ENCODE data around the gene CEMIP.

The CEMIP gene

GRCh38 chr15:80991421-80991820 is 212.3 kb downstream of the CEMIP start:
- H3K9ac ChIP-seq (ENCODE audit: low read length) = no peak overlapping the region
- H3K9me2 ChIP-seq (replicated peaks; ENCODE audit: insufficient read depth, low read length) = no peaks in the 10 kb centered on the region
- H3K27ac ChIP-seq (ENCODE audit: low read length) = no peak overlapping the region

DNA sequence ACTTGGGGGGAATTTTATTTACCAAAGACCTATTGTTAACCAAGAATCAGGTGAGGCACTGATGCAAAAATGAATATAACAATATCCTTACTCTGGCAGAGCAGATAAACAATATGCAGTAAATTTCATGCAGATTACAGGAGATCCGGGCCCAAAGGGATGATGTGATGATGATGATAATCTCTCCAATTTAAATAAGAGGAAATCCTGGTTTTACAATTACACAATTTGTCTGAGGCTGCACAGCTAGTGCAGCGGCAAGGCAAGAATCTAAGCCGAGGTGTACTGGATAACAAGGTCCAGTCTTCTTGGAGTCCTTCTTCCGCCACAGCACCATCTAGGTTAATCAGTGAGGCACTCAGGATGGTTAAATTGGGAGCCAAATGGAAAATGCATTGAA is 212.8 kb downstream of the CEMIP start:
- Histone ChIP-seq H3K9me3 (replicated peaks; ENCODE audit: insufficient read depth, low read length) (no peaks in the 10 kb centered on the region), H3K27me3 (replicated peaks; ENCODE audit: insufficient read depth, low read length) (no peaks in the 10 kb centered on the region), H3K4me1 (ENCODE audit: low read length) (peaks cover 30% of the 10 kb centered on the region), H3K9ac (ENCODE audit: low read length) (no peak overlapping the region), H3K79me2 (ENCODE audit: low read length) (peaks cover 26% of the 10 kb centered on the region), H2AFZ (ENCODE audit: low read length) (no peak overlapping the region), H3K27ac (ENCODE audit: low read length) (no peak overlapping the region), H3K36me3 (replicated peaks; ENCODE audit: insufficient read depth, low read length) (no peaks in the 10 kb centered on the region), H3K4me3 (ENCODE audit: low read length) (no peak overlapping the region), H3K4me2 (ENCODE audit: low read depth, low read length) (no peak overlapping the region), H4K20me1 (ENCODE audit: insufficient read depth, low read length) (no peaks in the 10 kb centered on the region), H3F3A (ENCODE audit: insufficient read depth, low read length) (peaks cover 5% of the 10 kb centered on the region; the same call in 1 of the 2 replicates), H3K9me2 (replicated peaks; ENCODE audit: insufficient read depth, low read length) (no peaks in the 10 kb centered on the region)
- no peak for DNase-seq
- TF ChIP-seq EZH2 (optimal IDR thresholded peaks at IDR 0.05; ENCODE audit: low read depth, low read length) (no peak), EZH2phosphoT487 (IDR thresholded peaks at IDR 0.05; ENCODE audit: low read length) (no peak)
- TF ChIP-seq, protein P1, sequence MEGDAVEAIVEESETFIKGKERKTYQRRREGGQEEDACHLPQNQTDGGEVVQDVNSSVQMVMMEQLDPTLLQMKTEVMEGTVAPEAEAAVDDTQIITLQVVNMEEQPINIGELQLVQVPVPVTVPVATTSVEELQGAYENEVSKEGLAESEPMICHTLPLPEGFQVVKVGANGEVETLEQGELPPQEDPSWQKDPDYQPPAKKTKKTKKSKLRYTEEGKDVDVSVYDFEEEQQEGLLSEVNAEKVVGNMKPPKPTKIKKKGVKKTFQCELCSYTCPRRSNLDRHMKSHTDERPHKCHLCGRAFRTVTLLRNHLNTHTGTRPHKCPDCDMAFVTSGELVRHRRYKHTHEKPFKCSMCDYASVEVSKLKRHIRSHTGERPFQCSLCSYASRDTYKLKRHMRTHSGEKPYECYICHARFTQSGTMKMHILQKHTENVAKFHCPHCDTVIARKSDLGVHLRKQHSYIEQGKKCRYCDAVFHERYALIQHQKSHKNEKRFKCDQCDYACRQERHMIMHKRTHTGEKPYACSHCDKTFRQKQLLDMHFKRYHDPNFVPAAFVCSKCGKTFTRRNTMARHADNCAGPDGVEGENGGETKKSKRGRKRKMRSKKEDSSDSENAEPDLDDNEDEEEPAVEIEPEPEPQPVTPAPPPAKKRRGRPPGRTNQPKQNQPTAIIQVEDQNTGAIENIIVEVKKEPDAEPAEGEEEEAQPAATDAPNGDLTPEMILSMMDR (IDR thresholded peaks at IDR 0.05; ENCODE audit: low read length) = no peak

More at GRCh38 chr15:80991421-80991820, 212.3 kb downstream of the CEMIP start:
- H4K20me1 ChIP-seq (ENCODE audit: insufficient read depth, low read length) = no peaks in the 10 kb centered on the region
- peaks cover 32% of the 10 kb centered on the region for H3K79me2 ChIP-seq (ENCODE audit: low read length)
- DNase-seq = peak; percentile 47
- peaks cover 5% of the 10 kb centered on the region; the same call in 1 of the 2 replicates for H3F3A ChIP-seq (ENCODE audit: insufficient read depth, low read length)
- H3K27me3 ChIP-seq (replicated peaks; ENCODE audit: insufficient read depth, low read length) = no peaks in the 10 kb centered on the region
- peaks cover 30% of the 10 kb centered on the region for H3K4me1 ChIP-seq (ENCODE audit: low read length)
- no peak overlapping the region for H3K4me2 ChIP-seq (ENCODE audit: low read depth, low read length)
- H3K36me3 ChIP-seq (replicated peaks; ENCODE audit: insufficient read depth, low read length) = no peaks in the 10 kb centered on the region
- H3K9me3 ChIP-seq (replicated peaks; ENCODE audit: insufficient read depth, low read length) = no peaks in the 10 kb centered on the region
- H2AFZ ChIP-seq (ENCODE audit: low read length) = no peak overlapping the region
- TF ChIP-seq, protein P1 (IDR thresholded peaks at IDR 0.05; ENCODE audit: low read length) = peak; percentile 23
- no peak for TF ChIP-seq EZH2phosphoT487 (IDR thresholded peaks at IDR 0.05; ENCODE audit: low read length)
- TF ChIP-seq EZH2 (optimal IDR thresholded peaks at IDR 0.05; ENCODE audit: low read depth, low read length) = no peak
- H3K4me3 ChIP-seq (ENCODE audit: low read length) = no peak overlapping the region

DNA sequence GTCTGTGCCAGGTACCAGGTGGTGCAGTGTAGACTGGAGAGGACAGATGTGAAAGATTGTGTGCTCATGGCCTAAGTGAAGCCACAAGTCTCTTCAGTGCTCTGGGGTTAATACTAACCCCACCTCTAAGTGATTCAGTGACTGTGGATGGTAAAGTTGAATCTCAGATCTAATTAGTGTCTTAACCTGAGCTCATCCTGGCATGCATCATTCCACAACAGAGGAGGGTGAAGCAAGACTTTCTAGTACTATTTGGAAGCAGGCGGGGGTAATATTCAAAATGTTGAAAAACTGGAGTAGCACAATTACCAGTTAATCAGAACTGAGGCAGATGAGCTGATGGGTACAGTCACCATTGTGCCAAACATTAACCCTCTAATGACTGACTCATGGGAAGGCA is 213.3 kb downstream of the CEMIP start:
- H3K4me2 ChIP-seq (ENCODE audit: low read depth, low read length) = no peak overlapping the region
- no peak overlapping the region for H3K4me3 ChIP-seq (ENCODE audit: low read length)
- no peak overlapping the region for H3K27ac ChIP-seq (ENCODE audit: low read length)
- H3K4me1 ChIP-seq (ENCODE audit: low read length) = peaks cover 30% of the 10 kb centered on the region
- DNase-seq = no peak
- H3F3A ChIP-seq (ENCODE audit: insufficient read depth, low read length) = peaks cover 5% of the 10 kb centered on the region; the same call in 1 of the 2 replicates
- no peaks in the 10 kb centered on the region for H3K9me2 ChIP-seq (replicated peaks; ENCODE audit: insufficient read depth, low read length)
- no peaks in the 10 kb centered on the region for H4K20me1 ChIP-seq (ENCODE audit: insufficient read depth, low read length)
- no peaks in the 10 kb centered on the region for H3K36me3 ChIP-seq (replicated peaks; ENCODE audit: insufficient read depth, low read length)
- peaks cover 21% of the 10 kb centered on the region for H3K79me2 ChIP-seq (ENCODE audit: low read length)
- TF ChIP-seq, protein P1 (IDR thresholded peaks at IDR 0.05; ENCODE audit: low read length) = no peak
- TF ChIP-seq EZH2 (optimal IDR thresholded peaks at IDR 0.05; ENCODE audit: low read depth, low read length) = no peak
- TF ChIP-seq EZH2phosphoT487 (IDR thresholded peaks at IDR 0.05; ENCODE audit: low read length) = no peak
- H3K27me3 ChIP-seq (replicated peaks; ENCODE audit: insufficient read depth, low read length) = no peaks in the 10 kb centered on the region
- no peak overlapping the region for H2AFZ ChIP-seq (ENCODE audit: low read length)
- H3K9me3 ChIP-seq (replicated peaks; ENCODE audit: insufficient read depth, low read length) = no peaks in the 10 kb centered on the region
- H3K9ac ChIP-seq (ENCODE audit: low read length) = no peak overlapping the region

Data from MM.1S (cell line).